Body of pancreas (tissue), 4 donors: ENCODE data around the gene GRIN2C.

ENCODE experiments used
- CTCF ChIP-seq, 7 experiments: fragments of 450-650 bp in 4 of 7; fragments of 200-600 bp in 3 of 7; sonication (generic) in 3 of 7; IDR thresholded peaks; one replicate each; pipeline ENCODE4 v1.5.1; 2016 to 2019; ENCODE audit warnings: antibody characterized with exemption in 7 of 7
- POLR2A ChIP-seq, 3 donors: fragments of 450-650 bp; IDR thresholded peaks; one replicate each; pipeline ENCODE4 v1.6.1; 2016; ENCODE audit warnings: antibody characterized with exemption in 3 of 3, mild to moderate bottlenecking in 2 of 3

GRCh38 chr17:74805591-74805991 lies 54.1 kb downstream of the GRIN2C start:
- TF ChIP-seq CTCF (IDR thresholded peaks at IDR 0.05) (no peak), POLR2A (IDR thresholded peaks at IDR 0.05) (no peak)
